GM18868 (cell line): ENCODE data around the gene UGP2.
A peak's percentile ranks its signal among the peaks of the same experiment; 100 is the strongest.
"Not testable (repeated sequence)": the region's sequence is repeated elsewhere in the genome, so short reads cannot be mapped to it uniquely, and the experiment has no call there.

Experiments
- ATAC-seq: cut with Tn5 transposase; IDR thresholded peaks from one replicate; pipeline ENCODE4 v1.9.1; 2021; ENCODE audit warnings: mild to moderate bottlenecking, moderate library complexity; ENCODE audit not compliant: unreplicated experiment

The UGP2 gene

GRCh38 chr2:63840081-63840784 lies 1.5 kb upstream of the UGP2 start:
- peak; percentile 27 for ATAC-seq

DNA sequence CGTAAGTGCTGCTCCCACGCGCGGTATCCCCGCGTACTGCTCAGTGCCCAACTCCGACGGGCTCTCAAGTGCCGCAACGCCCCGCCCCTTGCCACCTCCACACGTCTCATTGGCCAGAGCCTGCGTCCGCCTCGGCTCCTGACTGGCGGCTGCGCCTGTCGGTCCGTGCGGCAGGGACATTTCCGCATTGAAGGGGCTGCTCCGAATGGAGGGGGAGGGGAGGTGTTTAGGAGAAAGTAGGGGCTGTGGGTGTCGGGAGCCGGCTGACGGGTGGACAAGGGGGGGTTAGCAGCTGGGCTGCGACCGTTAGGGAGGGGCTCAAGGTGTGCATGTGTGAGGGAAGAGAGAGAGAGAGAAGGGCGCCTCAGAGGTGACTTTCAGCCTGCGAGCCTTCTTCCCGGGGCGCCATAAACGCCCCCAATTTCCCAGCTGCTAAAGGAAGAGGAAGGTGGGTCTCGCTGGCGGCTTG lies 877 bp upstream of the UGP2 start:
- peak; percentile 88 for ATAC-seq

GRCh38 chr2:63842149-63843061 lies 709 bp downstream of the UGP2 start:
- ATAC-seq, result no peak

- no peak for ATAC-seq
Observed at GRCh38 chr2:63843093-63843492, 1.4 kb downstream of the UGP2 start.

- no peak for ATAC-seq
Observed at GRCh38 chr2:63843791-63844190, 2.1 kb downstream of the UGP2 start.

- no peak for ATAC-seq
Observed at GRCh38 chr2:63844616-63845015, 2.9 kb downstream of the UGP2 start.

DNA sequence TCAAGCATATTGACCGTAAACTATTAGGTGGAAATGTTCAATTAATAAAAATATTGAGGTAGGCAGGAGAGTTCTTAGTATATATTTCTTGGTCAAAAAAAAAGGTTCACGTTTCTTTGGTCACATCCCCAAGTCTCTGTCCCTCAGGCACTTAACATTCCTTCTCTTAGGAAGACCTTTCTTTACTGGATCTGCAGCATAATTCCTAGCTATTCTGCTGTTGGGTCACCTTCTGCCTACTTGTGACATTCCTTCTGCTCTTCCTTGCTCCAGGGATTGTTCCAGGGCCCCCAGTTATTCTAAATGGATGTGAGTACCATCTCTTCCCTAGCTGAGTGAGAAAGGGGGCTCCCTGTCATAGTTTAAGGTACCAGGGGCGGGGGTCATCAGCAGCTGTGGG lies 4.2 kb downstream of the UGP2 start:
- no peak for ATAC-seq

GRCh38 chr2:63846487-63846886 lies 4.8 kb downstream of the UGP2 start:
- ATAC-seq, result no peak

- ATAC-seq, result not testable (repeated sequence)
Observed at GRCh38 chr2:63847571-63847970, 5.9 kb downstream of the UGP2 start.

DNA sequence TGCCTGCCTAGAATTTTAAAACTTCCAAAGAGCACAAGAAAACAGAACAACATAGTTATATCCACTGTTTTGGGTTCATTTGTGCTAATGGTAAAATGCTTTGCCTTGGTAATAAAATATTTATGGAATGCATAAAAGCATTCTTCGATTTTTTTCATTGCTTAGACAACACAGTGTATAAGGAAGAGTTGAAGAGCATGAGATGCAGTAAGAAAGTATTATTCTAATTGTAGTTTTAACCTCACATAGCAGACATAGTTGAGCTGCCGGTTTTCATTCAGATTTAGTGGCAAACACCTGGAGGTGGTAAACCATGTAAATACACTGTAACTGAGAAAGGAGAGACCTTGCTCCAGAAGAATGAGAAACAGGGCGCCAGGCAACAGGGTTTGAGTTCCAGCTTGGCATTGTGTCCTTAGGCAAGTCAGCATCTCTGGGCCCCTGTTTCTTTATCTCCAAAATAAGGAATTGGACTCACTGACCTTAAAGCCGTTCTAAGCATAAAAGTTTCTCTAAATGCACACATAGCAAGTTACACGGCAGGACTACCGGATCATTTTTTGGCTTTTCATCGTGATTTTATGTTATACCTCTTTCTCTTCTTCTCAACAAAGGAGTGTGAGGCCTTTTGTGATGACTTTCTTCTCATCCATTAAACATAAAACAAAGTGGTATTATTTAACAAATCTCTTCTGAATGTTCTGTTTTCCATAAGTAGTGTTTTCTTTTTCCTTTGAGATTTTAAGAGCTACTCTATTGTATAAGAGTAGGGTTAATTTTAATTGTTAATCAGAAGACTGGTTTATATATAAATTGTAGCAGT lies 7.9 kb downstream of the UGP2 start:
- ATAC-seq, result no peak

DNA sequence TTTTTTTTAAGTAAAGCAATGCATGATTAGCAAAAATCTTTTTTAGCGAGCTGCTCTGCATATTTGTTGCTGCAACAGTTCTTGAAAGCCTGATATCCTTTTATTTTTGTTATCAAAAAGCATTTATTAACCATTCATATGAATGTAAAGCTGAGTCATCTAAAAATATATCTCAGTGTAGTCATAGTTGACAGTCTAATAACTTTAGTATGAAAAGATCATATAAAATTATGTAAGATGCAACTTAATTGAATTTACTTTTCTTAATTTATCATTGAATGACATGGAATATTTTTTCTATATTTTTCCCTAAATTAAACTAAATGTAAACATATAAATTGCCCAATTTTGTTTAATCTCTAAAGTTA lies 8.5 kb downstream of the UGP2 start:
- ATAC-seq, result no peak

- no peak for ATAC-seq
Observed at GRCh38 chr2:63850649-63851048, 9.0 kb downstream of the UGP2 start.

GRCh38 chr2:63851691-63852311 lies 10.1 kb downstream of the UGP2 start:
- no peak for ATAC-seq

GRCh38 chr2:63853527-63854310 lies 12.0 kb downstream of the UGP2 start:
- ATAC-seq, result no peak

GRCh38 chr2:63855418-63856302 lies 14.0 kb downstream of the UGP2 start:
- no peak for ATAC-seq

GRCh38 chr2:63856303-63856603 lies 14.6 kb downstream of the UGP2 start:
- no peak for ATAC-seq

GRCh38 chr2:63858291-63858690 lies 16.6 kb downstream of the UGP2 start:
- ATAC-seq, result no peak

- ATAC-seq, result no peak
Observed at GRCh38 chr2:63861220-63861822, 19.6 kb downstream of the UGP2 start.

DNA sequence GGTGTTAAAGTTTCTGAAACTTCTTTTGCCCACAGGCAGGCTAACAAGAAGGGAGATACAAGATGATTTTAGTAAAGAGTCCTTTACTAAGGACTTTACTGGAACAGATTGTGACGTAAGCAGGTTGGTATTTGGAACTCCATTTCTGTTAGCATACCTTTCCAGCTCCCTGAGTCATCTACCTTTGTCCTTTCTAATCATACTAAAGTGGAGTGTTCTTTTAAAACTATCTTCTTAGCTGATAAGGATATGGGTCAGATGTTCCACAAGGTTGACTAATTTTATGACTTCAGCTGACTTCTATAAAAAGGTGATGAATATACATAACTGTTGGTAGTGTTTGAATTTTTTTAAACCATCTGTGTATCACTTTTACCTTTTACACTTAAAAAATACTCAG lies 21.1 kb downstream of the UGP2 start:
- ATAC-seq, result no peak
